ENCODE measurements around the gene KRT3. TPM values are rescaled to one million over a fixed set of nuclear protein-coding genes. Genes with fewer than 3 reads are reported as not detected.

The KRT3 gene
- total and polyA plus RNA-seq, 9 of the 15 experiments (the other 6 are each of a cell fraction or from before 2014, with no cell fraction given), result not detected

- TF ChIP-seq ZBTB40 (IDR thresholded peaks at IDR 0.05) (no peak), ZBTB40 (CRISPR knock-in tag; IDR thresholded peaks at IDR 0.05) (no peak), ZNF12 (CRISPR knock-in tag; IDR thresholded peaks at IDR 0.05) (no peak), ZNF3 (CRISPR knock-in tag; IDR thresholded peaks at IDR 0.05) (no peak), ZNF436 (CRISPR knock-in tag; IDR thresholded peaks at IDR 0.05) (no peak), GTF2B (IDR thresholded peaks at IDR 0.05; ENCODE audit: extremely low read depth, insufficient read length) (no peak), DDX20 (tag; IDR thresholded peaks at IDR 0.05; ENCODE audit: low read depth) (no peak), ARID1B (IDR thresholded peaks at IDR 0.05) (peak; percentile 96), ZNF79 (CRISPR knock-in tag; IDR thresholded peaks at IDR 0.05; ENCODE audit: low read depth) (no peak), ZNF589 (CRISPR knock-in tag; IDR thresholded peaks at IDR 0.05; ENCODE audit: low read depth) (no peak), TCF7L2 (IDR thresholded peaks at IDR 0.05; ENCODE audit: low read depth, low read length) (no peak), HDAC2 (IDR thresholded peaks at IDR 0.05) (peak; percentile 83), ZNF253 (CRISPR knock-in tag; conservative IDR thresholded peaks at IDR 0.05) (no peak), ATF4 (CRISPR knock-in tag; IDR thresholded peaks at IDR 0.05) (no peak), MBD2 (IDR thresholded peaks at IDR 0.05; ENCODE audit: borderline replicate concordance, low read depth) (peak; percentile 35; the same call in 1 of the 2 replicates), NFE2 (IDR thresholded peaks at IDR 0.05; ENCODE audit: low read depth) (peak; percentile 6; the same call in 1 of the 2 replicates), PHB (CRISPR knock-in tag; IDR thresholded peaks at IDR 0.05) (no peak), ZNF695 (CRISPR knock-in tag; IDR thresholded peaks at IDR 0.05) (no peak), SMAD4 (CRISPR knock-in tag; conservative IDR thresholded peaks at IDR 0.05) (peak; percentile 89), RAD51 (IDR thresholded peaks at IDR 0.05; ENCODE audit: borderline replicate concordance, low read depth) (no peak)
Observed at GRCh38 chr12:52796839-52797528, 1.1 kb upstream of the KRT3 start (continued).
